ENCODE measurements around the gene AADACL4. TPM values are rescaled to one million over a fixed set of nuclear protein-coding genes. Genes with fewer than 3 reads are reported as not detected.

The AADACL4 gene
- total RNA-seq, 1 experiment from 2014 or later, result not detected

DNA sequence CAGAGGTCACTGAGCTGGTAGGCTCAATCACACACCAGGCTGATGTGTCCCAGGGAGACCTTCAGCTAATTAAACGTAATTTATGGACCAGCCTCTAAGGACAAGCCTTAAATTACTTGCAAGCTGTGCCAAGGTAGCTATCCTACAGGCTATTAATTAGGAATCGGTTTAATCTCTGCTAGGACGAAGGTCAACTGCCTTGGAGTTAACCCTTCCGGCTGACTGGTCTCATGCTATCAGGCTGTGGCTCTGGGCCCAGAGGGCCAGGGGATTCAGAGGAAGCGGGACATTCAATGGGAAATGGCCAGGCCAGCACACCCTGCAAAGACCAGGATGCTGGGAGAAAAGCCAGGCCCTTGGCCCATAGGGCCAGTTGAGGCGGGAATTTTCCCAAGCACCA lies 44.9 kb upstream of the AADACL4 start:
- Histone ChIP-seq H3K4me2 (ENCODE audit: insufficient read depth, insufficient read length, low read length) (no peak overlapping the region), H2BK120ac (ENCODE audit: low read depth, low read length, poor library complexity, severe bottlenecking) (no peak overlapping the region), H3K14ac (ENCODE audit: insufficient read depth, low read length) (no peak overlapping the region), H3K9ac (ENCODE audit: extremely low read depth, insufficient read length, low read length) (no peak overlapping the region), H3K4me1 (ENCODE audit: insufficient read depth, low read length) (no peaks in the 10 kb centered on the region; the same call in 1 of the 2 replicates), H4K8ac (replicated peaks; ENCODE audit: insufficient read length, low read depth, low read length) (no peak overlapping the region), H4K20me1 (ENCODE audit: control insufficient read depth, insufficient read depth, insufficient read length) (no peaks in the 10 kb centered on the region), H3K23me2 (ENCODE audit: insufficient read length, low read depth, low read length, poor library complexity, severe bottlenecking) (peaks cover 13% of the 10 kb centered on the region), H2BK5ac (ENCODE audit: insufficient read length, low read length) (no peak overlapping the region), H2BK15ac (ENCODE audit: low read depth, low read length) (no peak overlapping the region), H3T11ph (ENCODE audit: low read length) (no peak overlapping the region), H2AFZ (ENCODE audit: low read length) (no peak overlapping the region), H3K27me3 (ENCODE audit: insufficient read depth, low read length) (no peaks in the 10 kb centered on the region; the same call in 1 of the 2 replicates), H4K91ac (ENCODE audit: insufficient read length, low read depth, low read length) (no peak overlapping the region), H3K23ac (ENCODE audit: insufficient read length, low read depth, low read length) (no peak overlapping the region), H3K56ac (ENCODE audit: insufficient read length, low read depth, low read length) (no peak overlapping the region), H3K79me1 (ENCODE audit: insufficient read depth, low read depth, low read length, poor library complexity, severe bottlenecking) (no peaks in the 10 kb centered on the region), H3K18ac (ENCODE audit: insufficient read length, low read depth, low read length) (no peak overlapping the region), H3K27ac (ENCODE audit: insufficient read length, low read depth, low read length) (no peak overlapping the region), H2AK5ac (ENCODE audit: insufficient read length, low read length) (no peak overlapping the region), H2BK20ac (ENCODE audit: low read depth, low read length, poor library complexity, severe bottlenecking) (no peak overlapping the region), H4K5ac (ENCODE audit: insufficient read length, low read depth, low read length) (no peak overlapping the region), H3K79me2 (ENCODE audit: insufficient read depth, low read length) (no peaks in the 10 kb centered on the region), H2BK12ac (ENCODE audit: insufficient read length, low read depth, low read length) (no peak overlapping the region), H3K4ac (ENCODE audit: low read depth, low read length) (no peak overlapping the region), H3K9me3 (ENCODE audit: control insufficient read depth, low read depth, low read length) (no peaks in the 10 kb centered on the region)
- WGBS (ENCODE audit: extremely low coverage, insufficient read length, low lambda C conversion rate), result no CpG with 5 or more reads among the region's 6 CpGs
- Mint-ChIP-seq H3K27me3 (ENCODE audit: low read depth) (peaks cover 26% of the 10 kb centered on the region), H3K27ac (no peak overlapping the region), H3K4me1 (peaks cover 59 to 67% of the 10 kb centered on the region in 2 experiments), H3K4me3 (no peak overlapping the region), H3K36me3 (ENCODE audit: insufficient read depth in 1 of 3, low read depth in 3 of 3) (peaks cover 0 to 27% (median 10%) of the 10 kb centered on the region in 3 experiments; a peak in 5 of 7 replicates), H3K9me3 (no peaks in the 10 kb centered on the region; a peak in 1 of 5 replicates)
- no peak for DNase-seq
- TF ChIP-seq, protein P1, sequence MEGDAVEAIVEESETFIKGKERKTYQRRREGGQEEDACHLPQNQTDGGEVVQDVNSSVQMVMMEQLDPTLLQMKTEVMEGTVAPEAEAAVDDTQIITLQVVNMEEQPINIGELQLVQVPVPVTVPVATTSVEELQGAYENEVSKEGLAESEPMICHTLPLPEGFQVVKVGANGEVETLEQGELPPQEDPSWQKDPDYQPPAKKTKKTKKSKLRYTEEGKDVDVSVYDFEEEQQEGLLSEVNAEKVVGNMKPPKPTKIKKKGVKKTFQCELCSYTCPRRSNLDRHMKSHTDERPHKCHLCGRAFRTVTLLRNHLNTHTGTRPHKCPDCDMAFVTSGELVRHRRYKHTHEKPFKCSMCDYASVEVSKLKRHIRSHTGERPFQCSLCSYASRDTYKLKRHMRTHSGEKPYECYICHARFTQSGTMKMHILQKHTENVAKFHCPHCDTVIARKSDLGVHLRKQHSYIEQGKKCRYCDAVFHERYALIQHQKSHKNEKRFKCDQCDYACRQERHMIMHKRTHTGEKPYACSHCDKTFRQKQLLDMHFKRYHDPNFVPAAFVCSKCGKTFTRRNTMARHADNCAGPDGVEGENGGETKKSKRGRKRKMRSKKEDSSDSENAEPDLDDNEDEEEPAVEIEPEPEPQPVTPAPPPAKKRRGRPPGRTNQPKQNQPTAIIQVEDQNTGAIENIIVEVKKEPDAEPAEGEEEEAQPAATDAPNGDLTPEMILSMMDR (conservative IDR thresholded peaks at IDR 0.05), result no peak

All from H9 (cell line).